ENCODE results near the gene CRTC2. TPM values are rescaled to one million over a fixed set of nuclear protein-coding genes. Genes with fewer than 3 reads are reported as not detected.

The CRTC2 gene
- total and polyA plus RNA-seq, 2 experiments from 2014 or later: 10.6 to 20.7 TPM

GRCh38 chr1:153963850-153964331 is 5.5 kb upstream of the CRTC2 start:
- TF ChIP-seq ZNF331 (CRISPR knock-in tag; IDR thresholded peaks at IDR 0.05; ENCODE audit: low read depth) (no peak), ZNF114 (CRISPR knock-in tag; IDR thresholded peaks at IDR 0.05) (no peak), CTCF (conservative IDR thresholded peaks at IDR 0.05; ENCODE audit: low read depth in 2 of 2) (no peak), EZH2phosphoT487 (IDR thresholded peaks at IDR 0.05; ENCODE audit: unreplicated experiment) (no peak), NANOG (IDR thresholded peaks at IDR 0.05; ENCODE audit: borderline replicate concordance) (no peak), POLR2AphosphoS5 (IDR thresholded peaks at IDR 0.05; ENCODE audit: low read depth) (peak; percentile 16; the same call in 1 of the 2 replicates), JUNB (IDR thresholded peaks at IDR 0.05; ENCODE audit: unreplicated experiment) (no peak), CREB1 (CRISPR knock-in tag; IDR thresholded peaks at IDR 0.05; ENCODE audit: low read depth) (0 out of 2 replicates have a peak, but pooled peaks have one; percentile 13)
- TF ChIP-seq, protein P1, sequence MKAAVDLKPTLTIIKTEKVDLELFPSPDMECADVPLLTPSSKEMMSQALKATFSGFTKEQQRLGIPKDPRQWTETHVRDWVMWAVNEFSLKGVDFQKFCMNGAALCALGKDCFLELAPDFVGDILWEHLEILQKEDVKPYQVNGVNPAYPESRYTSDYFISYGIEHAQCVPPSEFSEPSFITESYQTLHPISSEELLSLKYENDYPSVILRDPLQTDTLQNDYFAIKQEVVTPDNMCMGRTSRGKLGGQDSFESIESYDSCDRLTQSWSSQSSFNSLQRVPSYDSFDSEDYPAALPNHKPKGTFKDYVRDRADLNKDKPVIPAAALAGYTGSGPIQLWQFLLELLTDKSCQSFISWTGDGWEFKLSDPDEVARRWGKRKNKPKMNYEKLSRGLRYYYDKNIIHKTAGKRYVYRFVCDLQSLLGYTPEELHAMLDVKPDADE (IDR thresholded peaks at IDR 0.05): peak; percentile 5; the same call in 1 of the 2 replicates
- peaks cover 46% of the 10 kb centered on the region for H3K4me1 ChIP-seq (ENCODE audit: insufficient read depth)
- peak overlapping the region; percentile 100 for H3K27ac ChIP-seq (ENCODE audit: low read depth)
- Mint-ChIP-seq H3K27me3 (ENCODE audit: insufficient read depth, low read depth, poor library complexity) (peaks cover 21% of the 10 kb centered on the region), H3K36me3 (ENCODE audit: low read depth) (peaks cover 54% of the 10 kb centered on the region), H3K4me1 (peaks cover 43% of the 10 kb centered on the region), H3K9me3 (peaks cover 4% of the 10 kb centered on the region; the same call in 1 of the 3 replicates), H3K27ac (peak overlapping the region; percentile 96), H3K4me3 (peak overlapping the region; percentile 81)
- H2AFZ ChIP-seq: no peak overlapping the region
- peak; percentile 31 for ATAC-seq
- H3K27me3 ChIP-seq (ENCODE audit: insufficient read depth): no peaks in the 10 kb centered on the region
- peaks cover 14% of the 10 kb centered on the region for H3K36me3 ChIP-seq (ENCODE audit: insufficient read depth)
- no peaks in the 10 kb centered on the region for H4K20me1 ChIP-seq (replicated peaks; ENCODE audit: insufficient read depth)
- H3K79me2 ChIP-seq (replicated peaks; ENCODE audit: insufficient read depth): peaks cover 53% of the 10 kb centered on the region
- no peaks in the 10 kb centered on the region for H3K9me2 ChIP-seq (ENCODE audit: insufficient read depth)
- peak overlapping the region; percentile 83 for H3K4me3 ChIP-seq
- H3F3A ChIP-seq (replicated peaks; ENCODE audit: low read depth): peaks cover 50% of the 10 kb centered on the region
- H3K4me2 ChIP-seq: peak overlapping the region; percentile 97
- peak; percentile 95 for DNase-seq (ENCODE audit: low spot score)

DNA sequence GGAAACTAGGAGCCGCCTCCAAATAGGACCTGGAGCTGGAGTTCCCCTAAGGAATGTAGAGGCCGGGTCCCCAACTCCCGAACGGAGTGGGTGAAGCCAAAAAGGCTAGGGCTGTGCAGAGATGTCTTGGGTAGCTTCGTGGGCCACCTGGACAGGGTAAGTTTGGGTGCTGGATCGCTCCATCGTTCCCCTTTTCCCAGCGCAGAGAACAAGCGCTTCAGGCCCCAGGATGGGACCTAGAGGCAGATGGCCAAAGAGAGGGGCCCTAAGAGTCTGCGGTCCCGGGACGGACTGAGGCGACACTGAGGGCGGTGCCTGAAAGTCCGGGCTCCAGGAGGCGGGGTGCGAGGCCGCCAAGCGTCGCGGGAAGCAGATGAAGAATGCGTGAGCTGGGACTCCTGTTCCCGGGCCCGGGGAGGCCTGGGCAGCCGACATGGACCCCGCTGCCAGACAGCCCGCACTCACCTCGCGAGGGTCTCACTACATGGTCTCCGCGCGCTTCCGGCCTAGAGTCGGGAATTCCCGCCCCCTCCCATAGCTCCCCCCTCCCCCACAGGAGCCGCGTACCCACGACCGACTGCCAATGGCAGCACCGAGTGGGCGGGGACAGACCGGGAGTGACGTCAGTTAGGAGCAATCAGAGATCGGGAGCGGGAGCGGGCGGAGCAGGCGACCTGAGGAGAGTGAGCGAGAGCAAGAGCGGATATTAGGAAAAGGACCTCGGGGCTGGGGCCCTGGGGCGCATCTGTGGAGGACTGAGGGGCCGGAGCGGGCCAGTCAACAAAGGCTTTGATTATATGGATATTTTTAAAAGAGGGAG is 4.8 kb upstream of the CRTC2 start, which contains the start of gene SLC39A1:
Gene SLC39A1, minus strand, starts transcription at position 508 of the 820 bp plus-strand sequence. CDS start 822 bp downstream, outside the sequence.
- Histone ChIP-seq H3K4me2 (peak within 1 kb of the TSS; percentile 97), H4K20me1 (replicated peaks; ENCODE audit: insufficient read depth) (no peaks in the 10 kb centered on the region), H3K4me3 (peak within 1 kb of the TSS; percentile 83), H3K4me1 (ENCODE audit: insufficient read depth) (peaks cover 40% of the 10 kb centered on the region), H3K27ac (ENCODE audit: low read depth) (peak within 1 kb of the TSS; percentile 100), H3F3A (replicated peaks; ENCODE audit: low read depth) (peaks cover 45% of the 10 kb centered on the region), H3K27me3 (ENCODE audit: insufficient read depth) (no peaks in the 10 kb centered on the region), H3K79me2 (replicated peaks; ENCODE audit: insufficient read depth) (peaks cover 48% of the 10 kb centered on the region), H2AFZ (no peak within 1 kb of the TSS), H3K9me2 (ENCODE audit: insufficient read depth) (no peaks in the 10 kb centered on the region), H3K36me3 (ENCODE audit: insufficient read depth) (peaks cover 14% of the 10 kb centered on the region)
- TF ChIP-seq NANOG (IDR thresholded peaks at IDR 0.05; ENCODE audit: borderline replicate concordance) (no peak), CTCF (conservative IDR thresholded peaks at IDR 0.05; ENCODE audit: low read depth in 2 of 2) (no peak; a peak in 1 of 4 replicates), REST (IDR thresholded peaks at IDR 0.05; ENCODE audit: unreplicated experiment) (peak; percentile 19), EZH2phosphoT487 (IDR thresholded peaks at IDR 0.05; ENCODE audit: unreplicated experiment) (no peak), ZNF331 (CRISPR knock-in tag; IDR thresholded peaks at IDR 0.05; ENCODE audit: low read depth) (no peak), POLR2AphosphoS5 (IDR thresholded peaks at IDR 0.05; ENCODE audit: low read depth) (peak; percentile 77), CREB1 (CRISPR knock-in tag; IDR thresholded peaks at IDR 0.05; ENCODE audit: low read depth) (peak; percentile 90), ZNF114 (CRISPR knock-in tag; IDR thresholded peaks at IDR 0.05) (no peak)
- TF ChIP-seq, protein P1 (IDR thresholded peaks at IDR 0.05): 0 out of 2 replicates have a peak, but pooled peaks have one; percentile 18
- peaks cover 26% of the 10 kb centered on the region for H3K27me3 Mint-ChIP-seq (ENCODE audit: insufficient read depth, low read depth, poor library complexity)
- peak within 1 kb of the TSS; percentile 81 for H3K4me3 Mint-ChIP-seq
- H3K9me3 Mint-ChIP-seq: peaks cover 4% of the 10 kb centered on the region; the same call in 1 of the 3 replicates
- peaks cover 54% of the 10 kb centered on the region for H3K36me3 Mint-ChIP-seq (ENCODE audit: low read depth)
- DNase-seq (ENCODE audit: low spot score) (peak; percentile 100), ATAC-seq (peak; percentile 54)
- peak within 1 kb of the TSS; percentile 96 for H3K27ac Mint-ChIP-seq
- peaks cover 42% of the 10 kb centered on the region for H3K4me1 Mint-ChIP-seq
